Fibroblast of the aortic adventitia (primary cell): Measurements from ENCODE around the gene COL15A1. TPM values are rescaled to one million over a fixed set of nuclear protein-coding genes. Genes with fewer than 3 reads are reported as not detected.
"Not testable (repeated sequence)": the region's sequence is repeated elsewhere in the genome, so short reads cannot be mapped to it uniquely, and the experiment has no call there.

Experiments used
- DNase-seq: peaks from one replicate; pipeline ENCODE4 v3.0.0-alpha.2; 2010; ENCODE audit warnings: low read depth
- H3K4me3 ChIP-seq: 2 replicates; pipeline ENCODE4 v1.5.1; 2011; ENCODE audit warnings: low read depth, mild to moderate bottlenecking, control low read depth, low read length, moderate library complexity
- total RNA-seq: library from RNA; depleted of rRNA; stranded (reverse); fragments of >200 nt; gene quantifications from 2 replicates; pipeline ENCODE4 v1.2.3, GENCODE V29; 2012; ENCODE audit warnings: low replicate concordance
- TF ChIP-seq, protein P1 (sequence below): IDR thresholded peaks from 2 replicates; pipeline ENCODE4 v1.5.1; 2011; ENCODE audit warnings: mild to moderate bottlenecking, low read length, control low read depth, inconsistent platforms; ENCODE audit not compliant: insufficient read depth

Gene COL15A1
- total RNA-seq, 1 donor: 25.3 TPM

DNA sequence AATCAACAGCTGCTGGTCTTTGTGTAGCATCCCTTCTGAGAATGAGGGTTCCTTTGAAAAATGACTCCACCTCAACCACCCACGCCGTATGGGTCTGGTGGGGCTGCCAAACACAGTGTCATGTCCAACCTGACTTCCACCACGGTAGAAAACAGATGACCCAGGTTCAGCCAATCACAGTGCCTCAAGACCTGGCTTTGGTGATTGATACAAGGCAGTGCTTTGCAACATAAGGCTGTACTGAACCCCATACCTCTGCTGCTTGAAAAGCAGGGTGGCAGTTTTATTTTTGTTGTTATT, 149.7 kb downstream of the COL15A1 start:
- TF ChIP-seq, protein P1, sequence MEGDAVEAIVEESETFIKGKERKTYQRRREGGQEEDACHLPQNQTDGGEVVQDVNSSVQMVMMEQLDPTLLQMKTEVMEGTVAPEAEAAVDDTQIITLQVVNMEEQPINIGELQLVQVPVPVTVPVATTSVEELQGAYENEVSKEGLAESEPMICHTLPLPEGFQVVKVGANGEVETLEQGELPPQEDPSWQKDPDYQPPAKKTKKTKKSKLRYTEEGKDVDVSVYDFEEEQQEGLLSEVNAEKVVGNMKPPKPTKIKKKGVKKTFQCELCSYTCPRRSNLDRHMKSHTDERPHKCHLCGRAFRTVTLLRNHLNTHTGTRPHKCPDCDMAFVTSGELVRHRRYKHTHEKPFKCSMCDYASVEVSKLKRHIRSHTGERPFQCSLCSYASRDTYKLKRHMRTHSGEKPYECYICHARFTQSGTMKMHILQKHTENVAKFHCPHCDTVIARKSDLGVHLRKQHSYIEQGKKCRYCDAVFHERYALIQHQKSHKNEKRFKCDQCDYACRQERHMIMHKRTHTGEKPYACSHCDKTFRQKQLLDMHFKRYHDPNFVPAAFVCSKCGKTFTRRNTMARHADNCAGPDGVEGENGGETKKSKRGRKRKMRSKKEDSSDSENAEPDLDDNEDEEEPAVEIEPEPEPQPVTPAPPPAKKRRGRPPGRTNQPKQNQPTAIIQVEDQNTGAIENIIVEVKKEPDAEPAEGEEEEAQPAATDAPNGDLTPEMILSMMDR: no peak
- no peak overlapping the region for H3K4me3 ChIP-seq
- no peak for DNase-seq

GRCh38 chr9:99095565-99095964, 151.9 kb downstream of the COL15A1 start:
- no peak for DNase-seq
- TF ChIP-seq, protein P1: no peak
- H3K4me3 ChIP-seq: no peak overlapping the region

DNA sequence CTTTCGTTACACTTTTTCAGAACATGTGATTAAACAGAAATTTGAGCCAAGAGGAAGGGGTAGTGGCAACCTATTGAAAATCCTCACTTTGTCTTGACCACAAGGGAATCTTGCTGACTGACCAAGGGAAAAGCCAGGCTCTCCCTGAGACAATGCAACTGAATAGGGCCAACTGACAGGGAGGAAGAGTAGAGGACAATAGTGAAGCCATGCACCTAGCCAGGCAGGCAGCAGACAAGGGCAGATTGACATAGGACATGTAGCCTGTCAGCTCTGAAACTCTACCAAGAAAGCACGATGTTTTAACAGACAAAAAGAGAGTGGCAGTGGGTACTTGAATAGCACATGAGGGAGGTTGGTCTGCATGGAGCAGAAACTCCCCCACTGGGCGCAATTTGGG, 152.7 kb downstream of the COL15A1 start:
- no peak for DNase-seq
- H3K4me3 ChIP-seq: no peak overlapping the region
- TF ChIP-seq, protein P1: no peak

- not testable (repeated sequence) for DNase-seq
Measured at GRCh38 chr9:99099806-99100585, 156.3 kb downstream of the COL15A1 start.

GRCh38 chr9:99101271-99101670, 157.6 kb downstream of the COL15A1 start:
- DNase-seq: no peak
- H3K4me3 ChIP-seq: no peak overlapping the region
- TF ChIP-seq, protein P1: no peak

More at GRCh38 chr9:99099806-99100585, 156.3 kb downstream of the COL15A1 start:
- H3K4me3 ChIP-seq: not testable (repeated sequence)

DNA sequence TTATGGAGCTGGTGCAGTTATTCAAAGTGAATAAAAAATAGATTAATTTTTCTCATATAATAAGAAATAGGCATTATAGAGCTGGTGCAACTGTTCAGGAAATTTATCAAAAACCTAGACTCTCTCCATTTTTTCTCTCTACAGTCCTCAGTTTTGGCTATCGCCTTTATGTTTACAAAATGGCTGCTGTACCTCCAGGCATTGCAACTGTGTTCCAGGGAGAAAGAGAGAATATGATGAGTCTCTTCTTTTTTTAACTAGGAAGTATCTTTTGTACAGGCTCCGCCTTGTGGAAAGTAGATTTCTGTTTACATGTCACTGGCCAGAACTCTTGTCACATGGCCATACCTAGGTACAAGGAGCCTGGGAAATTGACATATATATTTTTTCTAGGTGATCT, 158.1 kb downstream of the COL15A1 start:
- DNase-seq: no peak
- no peak overlapping the region for H3K4me3 ChIP-seq
- TF ChIP-seq, protein P1: no peak

DNA sequence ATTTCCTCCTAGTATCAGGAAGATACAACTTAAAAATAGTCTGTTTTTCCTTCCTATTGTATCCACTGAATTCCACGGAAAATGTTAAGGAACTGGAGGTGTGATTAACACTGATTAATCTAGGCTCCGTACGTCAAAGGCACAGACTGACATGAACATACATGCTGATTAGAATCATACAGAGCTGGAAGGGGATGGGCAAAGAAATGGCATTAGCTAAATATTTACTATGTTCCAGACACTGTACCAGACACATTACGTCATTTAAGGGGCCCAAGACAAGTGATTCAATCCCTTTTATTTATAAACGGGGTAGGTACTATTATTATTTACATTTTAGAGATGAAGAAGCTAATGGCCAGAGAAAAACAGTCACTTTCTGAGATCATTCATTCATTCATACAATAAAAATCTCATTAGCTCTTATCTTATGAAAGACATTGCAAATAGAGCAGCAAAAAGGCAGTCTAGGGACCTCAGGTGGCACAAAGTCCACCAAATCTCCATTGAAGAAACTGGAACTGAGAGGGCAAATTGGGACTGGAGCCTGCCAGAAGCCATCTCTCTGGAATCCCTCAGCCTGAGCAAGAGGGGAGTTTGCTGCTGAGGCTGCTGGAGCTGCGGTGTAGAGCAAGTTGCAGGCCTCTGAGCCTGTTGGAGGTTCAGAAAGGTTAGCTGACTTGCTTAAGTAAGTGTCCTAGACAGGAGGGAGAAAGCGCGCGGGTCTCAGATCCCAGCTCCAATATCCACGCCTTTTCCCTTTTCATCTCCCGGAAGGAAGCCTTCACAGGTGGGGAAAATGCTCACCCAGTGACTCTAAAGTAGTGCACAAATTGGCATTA, 159.6 kb downstream of the COL15A1 start:
- TF ChIP-seq, protein P1: no peak
- no peak overlapping the region for H3K4me3 ChIP-seq
- DNase-seq: no peak
